Left lobe of liver (tissue), 2 donors: ENCODE data around the gene CIDEA. TPM values are rescaled to one million over a fixed set of nuclear protein-coding genes. Genes with fewer than 3 reads are reported as not detected.
A peak's percentile ranks its signal among the peaks of the same experiment; 100 is the strongest.

Experiments
- ATAC-seq: fragments of 200-7000 bp; cut with Tn5 transposase; one replicate; pipeline ENCODE4 v1.9.1; 2020; ENCODE audit warnings: mild to moderate bottlenecking, moderate library complexity
- DNase-seq: peaks from one replicate; pipeline ENCODE4 v3.0.0-alpha.2; 2020; ENCODE audit warnings: low spot score
- total RNA-seq: library from RNA; stranded (reverse); gene quantifications from one replicate; pipeline ENCODE4 v1.2.1, GENCODE V29; 2021
- donor health status: DM: no; HTN: no; CAD: no; lungs with moderate emphysema.
- donor health status: DM: no; HTN: yes; CAD: no.

The CIDEA gene
- total RNA-seq, 1 donor from 2014 or later, result not detected

- no peak for ATAC-seq
- DNase-seq, result no peak
These were observed 41.4 kb downstream of the CIDEA start for GRCh38 chr18:12295389-12296086.

- DNase-seq (no peak), ATAC-seq (no peak)
These were observed 41.9 kb downstream of the CIDEA start for GRCh38 chr18:12296087-12296403.

- no peak for DNase-seq
- ATAC-seq, result no peak
These were observed 42.3 kb downstream of the CIDEA start for GRCh38 chr18:12296457-12296856.

- no peak for DNase-seq
- ATAC-seq, result no peak
These were observed 45.7 kb downstream of the CIDEA start for GRCh38 chr18:12299862-12300261.

GRCh38 chr18:12301263-12302005 lies 47.3 kb downstream of the CIDEA start:
- DNase-seq, result no peak
- ATAC-seq, result no peak

GRCh38 chr18:12302391-12303147 lies 48.4 kb downstream of the CIDEA start:
- ATAC-seq, result no peak
- no peak for DNase-seq

GRCh38 chr18:12304351-12305210 lies 50.4 kb downstream of the CIDEA start:
- ATAC-seq, result peak; percentile 71
- DNase-seq, result peak; percentile 60

- ATAC-seq (no peak), DNase-seq (no peak)
These were observed 51.0 kb downstream of the CIDEA start for GRCh38 chr18:12305211-12305610.

- no peak for ATAC-seq
- DNase-seq, result no peak
These were observed 51.9 kb downstream of the CIDEA start for GRCh38 chr18:12305930-12306629.

- ATAC-seq (peak; percentile 27), DNase-seq (no peak)
These were observed 52.9 kb downstream of the CIDEA start for GRCh38 chr18:12306752-12307700.

- DNase-seq (peak; percentile 53), ATAC-seq (peak; percentile 64)
These were observed 53.7 kb downstream of the CIDEA start, which contains the start of gene TUBB6 for GRCh38 chr18:12307701-12308385. TSS of gene TUBB6 (plus strand) at chr18:12308241. CDS start at chr18:12308293, 52 bp downstream.

- ATAC-seq (peak; percentile 51), DNase-seq (peak; percentile 54)
These were observed 54.4 kb downstream of the CIDEA start for GRCh38 chr18:12308386-12309100.

GRCh38 chr18:12309683-12310198 lies 55.6 kb downstream of the CIDEA start:
- DNase-seq, result peak; percentile 5

GRCh38 chr18:12310762-12311161 lies 56.6 kb downstream of the CIDEA start:
- DNase-seq (peak; percentile 12), ATAC-seq (no peak)

More at GRCh38 chr18:12309683-12310198, 55.6 kb downstream of the CIDEA start:
- no peak for ATAC-seq

- DNase-seq, result no peak
- no peak for ATAC-seq
These were observed 58.8 kb downstream of the CIDEA start for GRCh38 chr18:12312976-12313375.

GRCh38 chr18:12313530-12314245 lies 59.5 kb downstream of the CIDEA start:
- no peak for ATAC-seq
- peak; percentile 16 for DNase-seq
